Gastrocnemius medialis (tissue), 4 donors: ENCODE data around the gene VPS45. TPM values are rescaled to one million over a fixed set of nuclear protein-coding genes. Genes with fewer than 3 reads are reported as not detected.

Source experiments
- ATAC-seq, 2 donors: fragments of 150-250 bp; one replicate each; pipeline ENCODE4 v1.9.1; 2016
- DNase-seq, 2 donors: peaks; one replicate each; pipeline ENCODE4 v3.0.0-alpha.2; 2019
- H3K27ac ChIP-seq, 4 donors: fragments of 200-600 bp; sonication (generic); 1 replicate in 1 of 4; 2 replicates in 3 of 4; pipeline ENCODE4 v1.5.1; 2016 to 2018; ENCODE audit warnings: mild to moderate bottlenecking in 2 of 4, moderate library complexity in 1 of 4
- H3K27me3 ChIP-seq, 3 donors: fragments of 200-600 bp; sonication (generic) in 2 of 3; 1 replicate in 1 of 3; 2 replicates in 2 of 3; pipeline versions ENCODE4 v1.5.1 to v1.6.0; 2016 to 2019; ENCODE audit warnings: mild to moderate bottlenecking in 1 of 3, moderate library complexity in 1 of 3
- H3K36me3 ChIP-seq, 2 donors: fragments of 200-600 bp; sonication (generic) in 1 of 2; one replicate each; pipeline ENCODE4 v1.5.1; 2017 to 2018
- H3K4me1 ChIP-seq, 2 donors: fragments of 200-600 bp; sonication (generic) in 1 of 2; one replicate each; pipeline ENCODE4 v1.5.1; 2016 to 2017; ENCODE audit warnings: mild to moderate bottlenecking in 2 of 2
- H3K4me3 ChIP-seq, 4 donors: fragments of 200-600 bp; sonication (generic) in 3 of 4; 1 replicate in 1 of 4; 2 replicates in 3 of 4; pipeline ENCODE4 v1.5.1; 2016 to 2019; ENCODE audit warnings: mild to moderate bottlenecking in 2 of 4
- H3K9me3 ChIP-seq, 3 donors: fragments of 200-600 bp; sonication (generic) in 2 of 3; 1 replicate in 1 of 3; 2 replicates in 2 of 3; pipeline ENCODE4 v1.5.1; 2016 to 2019
- POLR2A ChIP-seq, 2 donors: fragments of 450-650 bp; IDR thresholded peaks; one replicate each; pipeline ENCODE4 v1.6.1; 2017; ENCODE audit warnings: antibody characterized with exemption in 2 of 2, mild to moderate bottlenecking in 2 of 2, moderate library complexity in 2 of 2
- in situ Hi-C, 4 donors: fragments of 200-750 bp; cut with MboI; loops; one replicate each; pipeline versions ENCODE4 v1.15.0 to v1.8.0; 2017; ENCODE audit warnings: low sequenced_read_pairs in 4 of 4
- intact Hi-C: fragments of 100-400 bp; cut with DNase I; formaldehyde crosslinking; loops from one replicate; pipeline ENCODE4 v1.15.1; 2023; ENCODE audit warnings: low total_unique reads
- total RNA-seq, 4 donors: library from RNA; depleted of rRNA; stranded (reverse); fragments of >200 nt; gene quantifications; one replicate each; pipeline versions ENCODE4 v1.1.0 to v1.2.3, GENCODE V29; 2016
- TF ChIP-seq, protein P1 (sequence below), 5 experiments: fragments of 450-650 bp in 3 of 5; fragments of 200-600 bp in 2 of 5; sonication (generic) in 2 of 5; IDR thresholded peaks in 4 of 5; conservative IDR thresholded peaks in 1 of 5; 1 replicate in 4 of 5; 2 replicates in 1 of 5; pipeline ENCODE4 v1.5.1; 2016 to 2019; ENCODE audit warnings: antibody characterized with exemption in 5 of 5, mild to moderate bottlenecking in 3 of 5, moderate library complexity in 3 of 5

The VPS45 gene
- total RNA-seq, 4 donors from 2014 or later, result 17.0 to 30.3 (median 24.7) TPM

DNA sequence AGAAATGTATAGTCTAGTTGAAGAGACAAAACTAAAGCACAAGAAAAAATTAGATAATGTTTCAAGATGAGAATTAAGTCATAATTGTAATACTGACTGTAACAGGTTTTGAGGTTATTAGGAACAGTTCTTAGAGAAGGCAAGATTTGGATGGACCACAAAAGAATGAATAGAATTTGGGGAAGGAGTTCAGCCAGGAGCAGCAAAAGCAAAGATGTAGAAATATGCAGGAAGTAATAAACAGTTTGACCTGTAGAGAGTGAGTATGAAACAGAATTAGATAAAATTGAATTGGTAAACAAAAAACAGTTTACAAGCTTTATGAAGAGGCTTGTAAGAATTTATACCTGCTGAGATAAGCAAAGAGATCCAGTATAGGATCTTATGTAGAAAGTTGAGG is 16.3 kb downstream of the VPS45 start:
- no peaks in the 10 kb centered on the region for H3K9me3 ChIP-seq
- in situ Hi-C loops, result no loop called here
- H3K4me1 ChIP-seq, result peaks cover 0 to 13% of the 10 kb centered on the region in 2 donors
- no peak for TF ChIP-seq POLR2A (IDR thresholded peaks at IDR 0.05)
- TF ChIP-seq, protein P1, sequence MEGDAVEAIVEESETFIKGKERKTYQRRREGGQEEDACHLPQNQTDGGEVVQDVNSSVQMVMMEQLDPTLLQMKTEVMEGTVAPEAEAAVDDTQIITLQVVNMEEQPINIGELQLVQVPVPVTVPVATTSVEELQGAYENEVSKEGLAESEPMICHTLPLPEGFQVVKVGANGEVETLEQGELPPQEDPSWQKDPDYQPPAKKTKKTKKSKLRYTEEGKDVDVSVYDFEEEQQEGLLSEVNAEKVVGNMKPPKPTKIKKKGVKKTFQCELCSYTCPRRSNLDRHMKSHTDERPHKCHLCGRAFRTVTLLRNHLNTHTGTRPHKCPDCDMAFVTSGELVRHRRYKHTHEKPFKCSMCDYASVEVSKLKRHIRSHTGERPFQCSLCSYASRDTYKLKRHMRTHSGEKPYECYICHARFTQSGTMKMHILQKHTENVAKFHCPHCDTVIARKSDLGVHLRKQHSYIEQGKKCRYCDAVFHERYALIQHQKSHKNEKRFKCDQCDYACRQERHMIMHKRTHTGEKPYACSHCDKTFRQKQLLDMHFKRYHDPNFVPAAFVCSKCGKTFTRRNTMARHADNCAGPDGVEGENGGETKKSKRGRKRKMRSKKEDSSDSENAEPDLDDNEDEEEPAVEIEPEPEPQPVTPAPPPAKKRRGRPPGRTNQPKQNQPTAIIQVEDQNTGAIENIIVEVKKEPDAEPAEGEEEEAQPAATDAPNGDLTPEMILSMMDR (IDR thresholded peaks at IDR 0.05 in 4 of 5, conservative IDR thresholded peaks at IDR 0.05 in 1 of 5), result no peak
- no peak overlapping the region for H3K4me3 ChIP-seq
- intact Hi-C loops, result no loop called here
- no peak overlapping the region for H3K27ac ChIP-seq
- H3K27me3 ChIP-seq, result no peaks in the 10 kb centered on the region
- no peak for DNase-seq
- no peak for ATAC-seq
- H3K36me3 ChIP-seq, result peaks cover 0 to 76% of the 10 kb centered on the region in 2 donors

DNA sequence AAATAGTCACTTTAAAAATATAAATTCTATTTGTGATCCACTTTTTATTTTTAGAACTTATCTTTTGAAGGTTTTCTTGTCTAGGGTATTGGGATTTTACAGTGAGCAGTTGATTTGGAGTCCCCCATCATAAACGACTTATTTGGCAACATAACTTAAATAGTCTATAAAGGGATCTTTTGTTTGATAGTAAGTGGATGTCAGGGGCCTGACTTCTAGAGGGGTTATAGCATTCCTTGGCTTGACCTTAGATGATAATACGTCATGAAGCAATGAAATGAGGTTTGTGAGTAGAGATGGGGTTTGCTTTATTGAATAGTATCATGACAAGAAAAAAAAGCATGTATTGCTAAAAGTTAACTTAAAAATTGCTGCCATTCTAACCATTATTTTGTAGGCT is 17.8 kb downstream of the VPS45 start:
- intact Hi-C loops, result no loop called here
- Histone ChIP-seq H3K36me3 (peaks cover 0 to 65% of the 10 kb centered on the region in 2 donors), H3K9me3 (no peaks in the 10 kb centered on the region), H3K27me3 (no peaks in the 10 kb centered on the region), H3K4me3 (no peak overlapping the region), H3K27ac (no peak overlapping the region), H3K4me1 (peaks cover 0 to 9% of the 10 kb centered on the region in 2 donors)
- in situ Hi-C loops, result no loop called here
- ATAC-seq, result no peak
- TF ChIP-seq POLR2A (IDR thresholded peaks at IDR 0.05), result no peak
- TF ChIP-seq, protein P1 (IDR thresholded peaks at IDR 0.05 in 4 of 5, conservative IDR thresholded peaks at IDR 0.05 in 1 of 5), result no peak
- DNase-seq, result no peak

DNA sequence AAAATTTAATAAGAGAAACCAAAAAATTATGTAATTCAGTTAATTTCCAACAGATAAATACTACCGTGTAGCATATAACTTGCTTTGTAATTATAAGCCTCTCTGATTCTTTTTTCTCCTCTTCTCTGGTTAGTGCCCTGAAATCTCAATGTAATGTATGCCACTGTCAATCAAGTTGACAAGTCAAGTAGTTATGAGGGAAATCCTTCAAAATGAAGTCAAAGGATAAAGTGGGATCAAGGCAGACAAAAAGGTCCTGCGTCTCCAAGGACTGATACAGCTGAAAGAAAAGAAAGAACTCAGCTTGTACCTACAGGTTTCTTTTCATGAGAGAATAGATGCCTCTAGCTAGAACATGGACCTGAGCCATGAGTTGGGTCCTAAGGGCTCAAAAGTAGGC is 19.8 kb downstream of the VPS45 start:
- in situ Hi-C loops (no loop called here), intact Hi-C loops (no loop called here)
- peaks cover 0 to 55% of the 10 kb centered on the region in 2 donors for H3K36me3 ChIP-seq
- DNase-seq (no peak), ATAC-seq (no peak)
- no peaks in the 10 kb centered on the region for H3K4me1 ChIP-seq
- no peaks in the 10 kb centered on the region for H3K27me3 ChIP-seq
- H3K27ac ChIP-seq, result no peak overlapping the region
- no peaks in the 10 kb centered on the region for H3K9me3 ChIP-seq
- TF ChIP-seq POLR2A (IDR thresholded peaks at IDR 0.05), result no peak
- TF ChIP-seq, protein P1 (IDR thresholded peaks at IDR 0.05 in 4 of 5, conservative IDR thresholded peaks at IDR 0.05 in 1 of 5), result no peak
- no peak overlapping the region for H3K4me3 ChIP-seq

- H3K27ac ChIP-seq, result no peak overlapping the region
- intact Hi-C loops, result loop anchor here (5.0 kb wide), 1 partner anchor 77 kb away; no protein-coding TSS in a partner anchor
- no peaks in the 10 kb centered on the region for H3K9me3 ChIP-seq
- H3K4me3 ChIP-seq, result no peak overlapping the region
- peaks cover 17 to 19% of the 10 kb centered on the region in 2 donors for H3K4me1 ChIP-seq
- DNase-seq (no peak), ATAC-seq (no peak)
- peaks cover 0 to 47% of the 10 kb centered on the region in 2 donors for H3K36me3 ChIP-seq
- TF ChIP-seq, protein P1 (IDR thresholded peaks at IDR 0.05 in 4 of 5, conservative IDR thresholded peaks at IDR 0.05 in 1 of 5), result no peak
- TF ChIP-seq POLR2A (IDR thresholded peaks at IDR 0.05), result no peak
- no peaks in the 10 kb centered on the region for H3K27me3 ChIP-seq
- in situ Hi-C loops, result no loop called here
Measured at GRCh38 chr1:150089846-150090520, 22.4 kb downstream of the VPS45 start.
